ENCODE measurements around the gene FCN2. TPM values are rescaled to one million over a fixed set of nuclear protein-coding genes. Genes with fewer than 3 reads are reported as not detected.

FCN2 gene
- total and polyA plus RNA-seq, 2 of the 4 experiments (the other 2 are of a cell fraction) = not detected

DNA sequence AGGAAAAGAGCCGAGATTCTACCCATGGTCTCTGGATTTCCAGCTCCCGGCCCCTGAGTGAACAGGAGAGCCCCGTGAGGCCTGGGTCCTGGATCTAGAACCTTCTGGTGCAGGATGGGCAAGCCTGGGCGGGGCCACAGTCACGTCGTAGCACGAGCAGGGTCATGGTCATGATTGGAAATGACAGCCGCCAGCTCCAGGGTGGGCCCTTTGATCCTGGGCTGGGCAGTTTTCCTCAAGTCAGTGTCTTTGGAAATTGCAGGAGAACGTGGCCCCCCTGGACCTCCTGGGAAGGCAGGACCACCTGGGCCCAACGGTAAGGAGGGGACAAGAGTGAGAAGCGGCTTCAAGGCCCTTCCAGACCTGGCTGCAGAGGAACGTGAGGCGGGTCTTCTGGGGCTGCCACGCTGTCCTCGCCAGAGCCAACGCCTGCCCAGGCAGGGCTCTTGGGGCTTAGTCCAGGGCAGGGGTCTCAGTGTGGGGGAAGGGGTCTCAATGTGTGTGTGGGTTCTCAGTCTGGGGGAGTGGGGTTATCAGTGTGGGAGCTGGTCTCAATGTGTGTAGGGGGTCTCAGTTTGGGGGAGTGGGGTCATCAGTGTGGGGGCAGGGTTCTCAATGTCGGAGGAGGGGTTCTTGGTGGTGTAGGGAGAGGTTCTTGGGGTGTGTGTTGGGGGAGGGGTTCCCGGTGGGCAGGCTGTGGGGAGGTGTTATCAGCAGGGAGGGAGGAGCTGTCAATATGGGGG, 2.6 kb downstream of the FCN2 start:
- H4K91ac ChIP-seq (ENCODE audit: insufficient read depth, low read depth, low read length) = no peak overlapping the region
- no peaks in the 10 kb centered on the region for H3K4me1 ChIP-seq (ENCODE audit: control insufficient read depth, insufficient read depth, low read length)
- POLR2A ChIA-PET (ENCODE audit: unreplicated experiment) = no interaction called here
- no peak overlapping the region for H3K27ac ChIP-seq (ENCODE audit: insufficient read depth, low read length)
- H2AFZ ChIP-seq (replicated peaks; ENCODE audit: low read length, poor library complexity) = no peak overlapping the region
- no peaks in the 10 kb centered on the region for H3K79me1 ChIP-seq (ENCODE audit: low read depth in 1 of 2, low read length in 2 of 2)
- no peak overlapping the region for H3K4me2 ChIP-seq (ENCODE audit: low read depth, low read length)
- in situ Hi-C loops (cut with MboI; ENCODE audit: low sequenced_read_pairs) = no loop called here
- H2AK5ac ChIP-seq (ENCODE audit: low read depth, low read length) = no peak overlapping the region
- intact Hi-C loops (cut with micrococcal nuclease) = no loop called here
- no peak overlapping the region for H3K14ac ChIP-seq (replicated peaks; ENCODE audit: low read depth, low read length)
- H3K18ac ChIP-seq (ENCODE audit: low read depth, low read length) = no peak overlapping the region
- H3K4ac ChIP-seq (ENCODE audit: low read depth, low read length) = no peak overlapping the region
- CTCF ChIA-PET = no interaction called here
- H3K9me1 ChIP-seq (ENCODE audit: insufficient read depth, low read length) = no peaks in the 10 kb centered on the region
- H2BK5ac ChIP-seq (ENCODE audit: low read depth, low read length, poor library complexity, severe bottlenecking) = no peak overlapping the region
- whole genome bisulfite sequencing, 2 experiments (ENCODE audit: extremely low coverage in 2 of 2, insufficient read length in 1 of 2) = 67% methylated on average over 8 of the region's 18 CpGs; no CpG with 5 or more reads in 1 of the 2 experiments
- H4K8ac ChIP-seq (ENCODE audit: low read depth in 2 of 2, low read length in 2 of 2) = no peak overlapping the region
- no peak overlapping the region for H4K5ac ChIP-seq (ENCODE audit: low read depth, low read length)
- no peak overlapping the region for H2BK15ac ChIP-seq (ENCODE audit: low read depth, low read length)
- no peaks in the 10 kb centered on the region for H3K9me3 ChIP-seq (ENCODE audit: control insufficient read depth, insufficient read depth, low read length)
- H2BK120ac ChIP-seq (ENCODE audit: low read depth, low read length) = no peak overlapping the region
- no peak overlapping the region for H2BK20ac ChIP-seq (ENCODE audit: low read depth, low read length)
- ATAC-seq (ENCODE audit: low read depth) (no peak), DNase-seq (no peak)
- no peak overlapping the region for H3K23ac ChIP-seq (ENCODE audit: low read depth, low read length)
- H2AK9ac ChIP-seq (replicated peaks; ENCODE audit: low read depth, low read length, poor library complexity) = no peak overlapping the region
- BruUV-seq (replicated peaks) = no TSS peak
- no peaks in the 10 kb centered on the region for H3K36me3 ChIP-seq (ENCODE audit: control insufficient read depth, insufficient read depth, low read length)
- no peak overlapping the region for H3K9ac ChIP-seq (ENCODE audit: low read depth, low read length)
- TF ChIP-seq RFX5 (IDR thresholded peaks at IDR 0.05; ENCODE audit: low read depth, low read length) = no peak
- no peak for TF ChIP-seq BHLHE40 (IDR thresholded peaks at IDR 0.05; ENCODE audit: low read depth, low read length)
- no peak for TF ChIP-seq RAD21 (IDR thresholded peaks at IDR 0.05; ENCODE audit: low read length)
- TF ChIP-seq, protein P1, sequence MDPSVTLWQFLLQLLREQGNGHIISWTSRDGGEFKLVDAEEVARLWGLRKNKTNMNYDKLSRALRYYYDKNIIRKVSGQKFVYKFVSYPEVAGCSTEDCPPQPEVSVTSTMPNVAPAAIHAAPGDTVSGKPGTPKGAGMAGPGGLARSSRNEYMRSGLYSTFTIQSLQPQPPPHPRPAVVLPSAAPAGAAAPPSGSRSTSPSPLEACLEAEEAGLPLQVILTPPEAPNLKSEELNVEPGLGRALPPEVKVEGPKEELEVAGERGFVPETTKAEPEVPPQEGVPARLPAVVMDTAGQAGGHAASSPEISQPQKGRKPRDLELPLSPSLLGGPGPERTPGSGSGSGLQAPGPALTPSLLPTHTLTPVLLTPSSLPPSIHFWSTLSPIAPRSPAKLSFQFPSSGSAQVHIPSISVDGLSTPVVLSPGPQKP (IDR thresholded peaks at IDR 0.05; ENCODE audit: borderline replicate concordance, low read depth, low read length) = no peak
- no peak for TF ChIP-seq NFE2L2 (IDR thresholded peaks at IDR 0.05; ENCODE audit: low read depth, low read length)
- TF ChIP-seq, protein P2, sequence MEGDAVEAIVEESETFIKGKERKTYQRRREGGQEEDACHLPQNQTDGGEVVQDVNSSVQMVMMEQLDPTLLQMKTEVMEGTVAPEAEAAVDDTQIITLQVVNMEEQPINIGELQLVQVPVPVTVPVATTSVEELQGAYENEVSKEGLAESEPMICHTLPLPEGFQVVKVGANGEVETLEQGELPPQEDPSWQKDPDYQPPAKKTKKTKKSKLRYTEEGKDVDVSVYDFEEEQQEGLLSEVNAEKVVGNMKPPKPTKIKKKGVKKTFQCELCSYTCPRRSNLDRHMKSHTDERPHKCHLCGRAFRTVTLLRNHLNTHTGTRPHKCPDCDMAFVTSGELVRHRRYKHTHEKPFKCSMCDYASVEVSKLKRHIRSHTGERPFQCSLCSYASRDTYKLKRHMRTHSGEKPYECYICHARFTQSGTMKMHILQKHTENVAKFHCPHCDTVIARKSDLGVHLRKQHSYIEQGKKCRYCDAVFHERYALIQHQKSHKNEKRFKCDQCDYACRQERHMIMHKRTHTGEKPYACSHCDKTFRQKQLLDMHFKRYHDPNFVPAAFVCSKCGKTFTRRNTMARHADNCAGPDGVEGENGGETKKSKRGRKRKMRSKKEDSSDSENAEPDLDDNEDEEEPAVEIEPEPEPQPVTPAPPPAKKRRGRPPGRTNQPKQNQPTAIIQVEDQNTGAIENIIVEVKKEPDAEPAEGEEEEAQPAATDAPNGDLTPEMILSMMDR (conservative IDR thresholded peaks at IDR 0.05; ENCODE audit: low read depth, low read length) = no peak
- no peak for TF ChIP-seq FOS (IDR thresholded peaks at IDR 0.05; ENCODE audit: low read depth, low read length)
- TF ChIP-seq, protein P3, sequence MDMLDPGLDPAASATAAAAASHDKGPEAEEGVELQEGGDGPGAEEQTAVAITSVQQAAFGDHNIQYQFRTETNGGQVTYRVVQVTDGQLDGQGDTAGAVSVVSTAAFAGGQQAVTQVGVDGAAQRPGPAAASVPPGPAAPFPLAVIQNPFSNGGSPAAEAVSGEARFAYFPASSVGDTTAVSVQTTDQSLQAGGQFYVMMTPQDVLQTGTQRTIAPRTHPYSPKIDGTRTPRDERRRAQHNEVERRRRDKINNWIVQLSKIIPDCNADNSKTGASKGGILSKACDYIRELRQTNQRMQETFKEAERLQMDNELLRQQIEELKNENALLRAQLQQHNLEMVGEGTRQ (IDR thresholded peaks at IDR 0.05; ENCODE audit: low read depth, low read length) = no peak
- no peak for TF ChIP-seq CEBPB (IDR thresholded peaks at IDR 0.05; ENCODE audit: low read depth, low read length)
- no peak for TF ChIP-seq SMC3 (IDR thresholded peaks at IDR 0.05; ENCODE audit: low read depth, low read length)
- TF ChIP-seq RCOR1 (IDR thresholded peaks at IDR 0.05; ENCODE audit: insufficient replicate concordance, low read length) = no peak
- TF ChIP-seq MXI1 (IDR thresholded peaks at IDR 0.05; ENCODE audit: borderline replicate concordance, low read depth, low read length) = no peak
- TF ChIP-seq POLR2A (IDR thresholded peaks at IDR 0.05; ENCODE audit: low read depth, low read length) = no peak
- no peak for TF ChIP-seq CHD1 (IDR thresholded peaks at IDR 0.05; ENCODE audit: low read depth, low read length)
- TF ChIP-seq MAZ (IDR thresholded peaks at IDR 0.05; ENCODE audit: borderline replicate concordance, low read depth, low read length) = no peak
- no peak for TF ChIP-seq MAFK (IDR thresholded peaks at IDR 0.05; ENCODE audit: low read depth, low read length)
- peaks cover 53% of the 10 kb centered on the region for H3K27me3 ChIP-seq (ENCODE audit: control insufficient read depth, insufficient read depth, low read length)
- H3K56ac ChIP-seq (ENCODE audit: extremely low read depth, insufficient read depth, low read length) = no peak overlapping the region
- no peak overlapping the region for H3K4me3 ChIP-seq (ENCODE audit: insufficient read depth, low read depth, low read length)
- no peaks in the 10 kb centered on the region for H4K20me1 ChIP-seq (ENCODE audit: insufficient read depth, low read length)
- dilution Hi-C loops (cut with HindIII; ENCODE audit: low sequenced_read_pairs, unreplicated experiment) = no loop called here

All from IMR-90 (cell line).